ENCODE data around the gene SLC38A1. TPM values are rescaled to one million over a fixed set of nuclear protein-coding genes. Genes with fewer than 3 reads are reported as not detected.

Gene SLC38A1
- polyA plus RNA-seq, 1 donor = 38.8 TPM

DNA sequence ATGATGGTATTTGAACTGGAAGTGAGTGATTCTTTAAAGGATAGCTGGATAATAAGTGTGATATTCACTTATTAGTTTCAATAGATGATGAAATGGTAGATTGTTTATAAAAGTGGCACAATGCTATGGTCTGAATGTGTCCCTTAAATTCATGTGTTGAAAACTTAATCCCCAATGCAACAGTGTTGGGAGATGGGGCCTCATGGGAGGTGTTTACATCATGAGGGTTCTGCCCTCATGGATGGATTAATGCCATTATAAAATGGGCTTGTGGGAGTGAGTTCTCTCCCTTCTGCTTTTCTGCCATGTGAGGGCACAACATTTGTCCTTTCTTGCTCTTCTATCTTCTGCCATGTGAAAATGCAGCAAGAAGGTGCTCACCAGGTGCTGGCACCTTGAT, 134.0 kb downstream of the SLC38A1 start:
- DNase-seq (ENCODE audit: low read depth) = no peak

DNA sequence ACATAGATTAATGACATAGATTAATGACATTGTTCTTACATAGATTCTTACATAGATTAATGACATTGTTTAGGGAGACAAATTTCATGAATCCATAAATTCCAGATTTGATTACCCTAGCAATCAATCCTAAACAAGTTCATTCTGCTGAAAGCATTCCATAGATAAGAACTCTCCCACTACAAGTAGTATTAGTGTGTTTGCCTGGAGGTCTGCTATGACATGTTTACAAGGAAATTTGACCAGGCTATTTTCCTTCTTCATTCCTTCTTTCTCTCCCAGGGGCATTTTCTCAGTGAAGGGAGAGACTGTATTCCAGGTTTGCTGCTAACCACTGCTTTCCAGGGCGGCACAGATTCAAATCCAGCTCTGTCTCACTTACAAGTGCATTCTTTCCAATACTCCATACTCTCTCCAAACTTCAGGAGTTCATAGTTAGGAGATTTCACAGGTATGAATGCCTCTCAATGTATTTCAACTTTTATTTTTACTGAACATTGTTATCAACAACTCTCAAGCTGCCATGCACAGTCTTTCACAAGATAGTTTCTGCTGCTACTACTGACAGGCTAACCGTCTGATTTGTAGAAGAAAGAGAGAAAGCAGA, 134.5 kb downstream of the SLC38A1 start:
- no peak for DNase-seq (ENCODE audit: low read depth)

DNA sequence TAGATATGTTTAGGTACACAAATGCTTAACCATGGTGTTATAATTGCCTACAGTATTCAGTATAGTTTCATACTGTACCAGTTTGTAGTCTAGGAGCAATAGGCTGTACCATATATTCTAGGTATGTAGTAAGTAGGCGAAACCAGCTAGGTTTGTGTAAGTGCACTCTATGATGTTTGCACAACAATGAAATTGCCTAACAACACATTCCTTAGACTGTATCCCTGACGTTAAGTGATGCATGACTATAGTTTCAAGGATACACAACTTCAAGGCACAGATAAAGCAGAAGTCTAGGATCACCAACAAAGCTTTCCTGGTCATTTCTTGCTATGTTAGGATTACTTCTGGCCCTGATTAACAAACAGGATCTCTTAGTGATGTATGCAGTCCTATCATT, 135.1 kb downstream of the SLC38A1 start:
- DNase-seq (ENCODE audit: low read depth) = no peak

Other genes starting within 250 kb of the SLC38A1 start
- gene SLC38A2, start 103.7 kb upstream of the SLC38A1 start, polyA plus RNA-seq (ENCODE audit: insufficient read length) = 98.9 TPM